ENCODE results near the gene SCN10A.
A peak's percentile ranks its signal among the peaks of the same experiment; 100 is the strongest.

The SCN10A gene

DNA sequence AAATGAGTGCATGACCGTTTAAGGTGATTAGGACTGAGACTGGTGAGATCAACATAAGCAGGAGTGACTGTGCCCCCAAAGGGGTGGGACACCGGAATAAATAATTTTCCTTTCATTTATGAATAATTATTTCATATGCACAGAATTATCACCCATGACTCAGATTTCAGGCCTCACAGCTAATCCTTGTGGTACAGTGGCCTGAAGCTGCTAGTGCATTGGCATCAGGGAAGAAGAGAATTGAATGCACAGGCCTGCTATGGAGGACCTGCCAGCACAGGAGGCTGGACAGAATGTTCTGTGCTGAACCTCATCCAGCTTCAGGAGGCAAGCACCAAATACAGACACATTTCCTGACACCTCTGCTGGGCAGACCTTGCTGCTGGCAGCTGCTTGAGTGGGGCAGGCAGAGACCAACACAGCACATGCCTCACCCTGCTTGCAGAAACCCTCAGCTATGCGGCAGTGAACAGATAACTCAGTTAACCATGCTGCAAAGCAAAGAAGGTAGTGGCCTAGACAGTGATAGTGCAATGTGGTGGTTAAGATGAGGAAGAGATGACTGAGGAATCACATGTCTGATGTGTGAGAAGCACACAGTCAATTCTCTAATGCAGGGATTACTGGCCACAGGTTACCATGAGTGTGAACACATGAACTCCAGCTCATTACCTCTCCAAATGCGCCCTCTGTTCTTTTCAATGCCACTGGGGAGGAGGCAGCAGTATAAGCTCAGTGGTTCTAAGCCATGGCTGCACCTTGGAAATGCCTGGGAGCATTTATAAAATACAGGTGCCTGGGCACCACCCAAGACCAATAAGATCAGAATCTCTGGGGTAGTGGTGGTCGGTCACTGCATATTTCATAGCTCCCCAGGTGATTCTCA, 98.4 kb downstream of the SCN10A start:
- no peak for DNase-seq

DNA sequence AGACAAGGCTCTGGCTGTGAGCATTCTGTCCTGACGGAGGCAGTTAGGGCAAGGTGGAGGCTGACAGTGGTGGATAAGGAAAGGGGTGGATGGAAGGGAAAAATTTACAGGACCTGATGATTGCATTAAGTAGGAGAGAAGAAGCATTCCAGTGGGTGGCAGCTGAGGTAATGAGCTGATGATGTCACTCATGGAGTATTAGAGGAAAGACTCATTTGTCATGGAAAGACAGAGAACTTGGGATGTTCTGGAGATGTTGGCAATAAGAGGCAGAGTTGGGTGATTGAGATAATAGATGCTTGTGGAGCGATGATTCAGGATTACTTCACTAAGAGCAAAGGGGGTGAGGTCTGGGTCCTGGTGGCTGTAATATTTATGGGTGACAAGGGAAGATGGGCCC, 102.9 kb downstream of the SCN10A start:
- DNase-seq = no peak

DNA sequence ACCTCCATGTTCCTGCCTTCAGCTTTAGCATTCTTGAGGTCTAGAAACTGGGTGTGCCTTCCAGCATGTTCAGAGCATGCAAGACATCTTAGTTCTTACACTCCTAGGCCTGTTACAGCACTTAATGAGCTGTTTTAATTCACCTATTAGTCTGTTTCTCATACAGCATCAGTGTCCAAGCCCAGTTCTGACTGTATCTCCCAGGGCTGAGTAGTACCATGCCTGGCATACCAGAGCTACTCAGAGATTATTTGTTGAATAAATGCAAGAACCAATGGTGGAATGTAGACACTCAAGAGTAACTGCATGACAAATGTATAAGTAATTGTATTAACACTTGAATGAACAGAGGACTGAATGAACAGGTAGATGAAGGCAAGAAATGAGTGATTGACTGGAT, 104.7 kb downstream of the SCN10A start:
- DNase-seq = no peak

DNA sequence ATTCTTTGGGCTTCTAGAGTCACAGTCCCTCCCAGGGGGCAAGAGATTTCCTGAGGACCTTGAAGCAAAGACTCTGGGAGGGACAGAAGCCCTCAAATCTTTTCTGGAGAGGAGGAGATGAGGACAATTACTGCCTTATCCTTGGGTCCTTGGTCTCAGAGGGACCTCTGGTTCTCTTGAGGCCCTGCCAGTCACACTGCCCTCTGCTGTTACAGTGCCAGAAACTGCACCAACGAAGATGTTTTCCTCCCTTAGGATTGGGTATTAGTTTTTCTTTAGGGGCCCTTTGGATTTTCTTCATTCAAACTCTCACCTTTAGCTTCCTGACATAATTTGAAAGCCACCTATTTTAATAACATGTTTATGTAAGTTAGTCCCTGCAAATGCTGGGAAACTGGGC, 108.3 kb downstream of the SCN10A start:
- no peak for DNase-seq

DNA sequence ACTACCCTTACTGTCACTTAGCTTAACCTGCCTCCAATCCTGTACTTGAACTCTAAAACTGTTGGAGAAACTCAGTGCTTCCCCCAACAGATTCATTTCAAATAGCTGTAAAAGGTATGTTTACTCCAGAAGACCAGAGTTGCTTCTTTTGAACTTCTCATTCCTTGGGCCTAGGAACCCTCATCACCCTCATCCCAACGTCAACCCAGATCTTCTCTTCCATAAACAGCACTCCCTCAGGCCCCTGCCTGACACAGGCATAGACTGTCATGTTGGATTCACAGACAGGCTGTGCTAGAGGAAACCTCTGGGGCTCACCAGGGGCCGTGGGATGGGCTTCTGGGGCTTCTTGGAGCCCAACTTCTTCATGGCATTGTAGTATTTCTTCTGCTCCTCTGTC, 109.1 kb downstream of the SCN10A start:
- no peak for DNase-seq

DNA sequence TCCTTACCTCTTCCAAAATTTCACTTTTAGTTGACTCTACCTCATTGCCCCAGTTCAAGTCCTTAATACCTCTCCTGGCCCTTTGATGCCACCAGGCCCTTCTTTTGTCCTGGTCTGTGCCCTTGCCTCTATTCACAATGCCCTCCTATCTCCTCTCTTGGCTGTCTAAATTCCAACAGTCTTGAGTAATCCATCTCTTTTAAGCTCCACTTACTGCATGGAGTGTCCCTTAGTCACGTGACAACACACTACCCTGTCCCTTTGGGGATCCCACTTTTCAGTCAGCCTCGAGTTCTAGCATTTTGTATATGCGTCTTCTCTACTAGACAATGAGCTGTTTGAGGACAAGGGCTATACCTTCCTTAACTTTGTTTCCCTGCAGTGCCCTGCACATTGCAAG, 113.8 kb downstream of the SCN10A start:
- DNase-seq = no peak

DNA sequence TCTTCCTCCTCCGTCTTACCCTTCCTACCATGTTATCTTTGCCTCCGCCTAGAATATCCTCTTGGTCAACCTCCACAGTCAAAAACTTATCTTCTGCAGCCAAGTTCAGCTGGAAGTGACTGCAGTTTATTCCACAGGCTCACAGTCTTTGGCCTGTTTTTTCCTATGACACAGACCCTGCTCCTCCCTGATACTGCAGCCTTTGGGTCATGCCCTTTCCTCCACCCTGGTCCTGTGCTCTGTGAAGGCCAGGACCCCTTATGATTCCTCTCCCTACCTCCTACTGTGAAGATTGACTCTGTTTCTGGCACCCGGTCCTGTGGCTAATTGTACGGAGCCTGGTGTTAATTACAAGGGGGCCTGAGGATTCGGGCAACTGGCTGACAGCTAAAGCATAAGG, 117.3 kb downstream of the SCN10A start:
- DNase-seq = no peak

DNA sequence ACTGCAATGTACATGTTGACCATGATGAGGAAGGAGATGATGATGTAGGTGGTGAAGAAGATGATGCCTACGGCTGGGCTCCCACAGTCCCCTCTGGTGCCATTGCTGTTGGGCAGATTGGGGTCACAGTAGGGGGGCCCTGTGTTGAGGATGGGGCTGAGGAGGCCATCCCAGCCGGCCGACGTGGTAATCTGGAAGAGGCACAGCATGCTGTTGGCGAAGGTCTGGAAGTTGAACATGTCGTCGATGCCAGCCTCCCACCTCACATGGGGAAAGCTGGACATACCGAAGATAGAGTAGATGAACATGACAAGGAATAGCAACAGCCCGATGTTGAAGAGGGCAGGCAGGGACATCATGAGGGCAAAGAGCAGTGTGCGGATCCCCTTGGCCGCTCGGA, 118.0 kb downstream of the SCN10A start:
- no peak for DNase-seq

DNA sequence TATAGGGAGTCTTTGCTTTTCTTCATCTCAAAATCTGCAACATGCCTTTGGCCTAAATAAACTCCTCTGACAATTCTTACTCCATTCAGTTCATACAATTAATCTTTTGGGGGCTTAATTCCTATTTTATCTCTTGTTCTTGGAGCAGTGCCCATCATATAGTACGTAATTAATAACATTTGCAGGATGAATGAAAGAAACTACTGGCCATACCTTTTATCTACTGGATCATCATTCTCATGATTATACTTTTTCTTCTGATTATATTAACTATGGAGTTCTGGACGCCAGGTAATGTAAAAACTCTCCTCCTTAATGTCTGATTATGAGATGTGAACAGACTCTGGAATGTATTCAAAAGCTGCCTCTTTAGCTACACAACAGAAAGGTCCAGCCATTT, 120.0 kb downstream of the SCN10A start:
- DNase-seq = no peak

DNA sequence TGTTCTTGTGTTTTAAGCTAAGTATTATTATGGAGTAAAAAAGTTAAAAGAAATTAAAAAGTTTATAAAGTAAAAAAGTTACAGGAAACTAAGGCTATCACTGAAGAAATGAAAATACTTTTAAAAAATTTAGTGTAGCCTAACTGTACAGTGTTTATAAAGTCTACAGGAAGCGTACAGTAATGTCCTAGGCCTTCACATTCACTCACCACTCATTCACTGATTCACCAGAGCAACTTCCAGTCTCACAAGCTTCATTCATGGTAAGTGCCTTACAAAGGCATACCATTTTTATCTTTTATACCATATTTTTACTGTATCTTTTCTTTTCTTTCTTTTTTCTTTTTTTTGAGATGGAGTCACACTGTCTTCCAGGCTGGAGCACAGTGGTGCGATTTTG, 125.8 kb downstream of the SCN10A start:
- no peak for DNase-seq

DNA sequence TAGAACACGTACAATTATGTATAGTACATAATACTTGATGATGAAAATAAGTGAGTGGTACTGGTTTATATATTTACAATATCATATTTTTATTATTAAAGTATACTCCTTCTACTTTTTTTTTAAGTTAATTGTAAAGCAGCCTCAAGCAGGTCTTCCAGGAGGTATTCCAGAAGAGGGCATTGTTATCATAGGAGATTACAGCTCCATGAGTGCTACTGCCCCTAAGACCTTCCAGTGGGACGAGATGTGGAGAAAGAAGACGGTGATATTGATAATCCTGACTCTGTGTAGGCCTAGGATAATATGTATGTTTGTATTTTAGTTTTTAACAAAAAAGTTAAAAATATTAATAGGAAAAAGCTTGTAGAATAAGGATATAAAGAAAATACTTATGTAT, 126.2 kb downstream of the SCN10A start:
- no peak for DNase-seq

DNA sequence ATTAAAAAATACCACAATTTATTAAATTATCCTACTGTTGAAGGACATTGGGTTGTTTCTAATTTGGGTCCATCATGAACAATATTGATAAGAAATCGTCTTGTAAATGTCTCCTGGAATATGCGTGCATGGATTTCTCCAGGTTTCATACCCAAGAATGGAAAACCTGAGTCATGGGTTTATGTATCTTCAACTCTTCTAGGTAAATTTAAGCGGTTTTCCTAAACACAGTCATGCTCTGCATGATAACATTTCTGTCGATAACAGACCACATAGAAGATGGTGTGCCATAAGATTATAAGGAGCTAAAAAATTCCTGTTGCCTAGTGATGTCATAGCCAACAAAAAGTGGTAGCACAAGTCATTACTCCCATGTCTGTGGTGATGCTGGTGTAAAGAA, 126.7 kb downstream of the SCN10A start:
- DNase-seq = no peak

DNA sequence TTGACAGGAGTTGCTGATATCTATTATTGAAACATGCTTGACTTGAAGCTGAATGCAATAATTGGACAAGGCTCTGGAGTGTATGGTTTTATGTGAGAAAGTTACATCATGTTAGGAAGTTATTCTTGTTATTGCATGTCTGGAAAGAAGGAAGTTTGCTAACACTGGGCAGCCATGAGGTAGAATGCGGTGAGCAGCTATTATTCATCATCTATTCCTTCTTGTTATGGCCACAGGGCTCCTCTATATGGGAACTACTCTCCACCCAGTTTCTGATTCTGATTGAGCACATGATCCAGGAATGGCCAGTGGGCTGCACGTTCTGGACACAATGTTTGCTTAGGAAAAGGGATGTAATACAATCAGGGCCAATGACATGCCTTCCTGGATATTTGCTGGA, 128.7 kb downstream of the SCN10A start:
- DNase-seq = no peak

DNA sequence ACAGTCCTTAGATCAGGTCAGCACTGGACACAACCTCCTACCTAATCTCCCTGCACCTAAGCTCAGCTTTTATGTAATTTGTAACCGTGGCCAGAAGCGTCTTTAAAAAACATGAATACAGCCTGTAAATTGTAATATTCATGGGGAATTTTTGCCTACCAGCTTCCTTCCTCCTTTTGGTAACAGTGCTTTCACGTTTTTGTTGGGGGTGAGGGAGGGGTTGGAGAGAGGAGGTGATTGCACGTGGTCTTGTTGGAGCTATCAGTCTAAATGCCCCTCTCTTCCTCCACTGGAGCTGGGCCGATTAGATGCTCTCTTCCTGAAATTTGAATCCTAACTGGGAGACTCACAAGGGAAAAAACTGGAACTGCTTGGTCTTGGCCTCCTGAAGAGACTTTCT, 131.5 kb downstream of the SCN10A start:
- DNase-seq = no peak

DNA sequence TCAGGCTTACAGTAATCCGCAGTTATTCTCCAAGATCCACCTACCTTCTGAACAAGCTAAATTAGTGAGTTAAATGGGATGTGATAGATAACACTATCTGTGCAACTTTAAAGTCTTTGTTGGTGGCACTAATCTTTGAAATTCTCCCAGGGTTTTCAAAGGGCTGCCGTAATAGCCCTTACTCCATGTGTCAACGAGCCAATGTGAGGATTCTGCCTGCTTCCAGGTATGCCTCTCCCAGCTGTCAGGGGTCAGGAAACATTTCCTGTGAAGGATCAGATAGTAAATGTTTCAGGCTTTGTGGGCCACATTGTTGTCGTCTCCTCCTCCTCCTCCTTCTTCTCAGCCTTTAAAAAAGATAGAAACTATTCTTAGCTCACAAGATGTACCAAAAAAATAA, 146.3 kb downstream of the SCN10A start:
- DNase-seq = no peak

DNA sequence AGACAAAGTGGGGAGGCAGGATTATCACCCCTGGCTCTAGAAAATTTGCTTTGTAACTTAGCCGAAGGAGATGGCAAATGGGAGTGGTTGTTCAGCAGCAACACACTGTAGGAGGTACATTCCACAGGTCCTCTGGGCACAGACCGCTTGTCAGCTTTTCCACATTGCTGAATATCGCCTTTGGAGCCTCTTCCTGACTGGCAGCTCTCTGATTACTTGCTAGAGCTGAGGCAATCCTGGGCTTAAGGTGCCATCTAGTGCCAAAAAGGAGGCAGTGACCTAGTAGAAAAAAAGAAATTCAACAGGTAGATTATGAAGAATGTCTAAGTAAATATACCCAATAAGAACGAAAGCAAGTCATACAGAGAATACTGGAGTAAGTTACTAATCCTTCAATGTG, 153.5 kb downstream of the SCN10A start:
- no peak for DNase-seq

DNA sequence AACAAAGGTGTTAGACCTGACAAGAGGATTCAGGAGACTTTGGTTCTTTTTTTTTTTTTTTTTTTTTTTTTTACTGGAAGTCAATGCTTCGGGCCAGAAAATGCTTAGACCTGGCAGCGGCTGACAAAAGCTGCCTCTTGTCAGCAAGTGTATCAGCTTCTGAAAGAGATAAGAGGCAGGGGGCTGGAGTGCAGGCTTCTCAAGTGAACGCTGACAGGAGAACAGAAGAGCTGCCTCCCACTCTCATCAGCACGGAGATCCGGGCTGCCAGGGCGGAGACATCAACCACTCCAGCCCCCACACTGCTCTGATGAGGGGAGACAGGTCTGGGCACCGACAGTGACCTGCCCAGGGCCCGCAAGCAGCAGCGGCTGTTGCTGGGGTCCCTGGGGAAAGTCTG, 157.2 kb downstream of the SCN10A start:
- no peak for DNase-seq

DNA sequence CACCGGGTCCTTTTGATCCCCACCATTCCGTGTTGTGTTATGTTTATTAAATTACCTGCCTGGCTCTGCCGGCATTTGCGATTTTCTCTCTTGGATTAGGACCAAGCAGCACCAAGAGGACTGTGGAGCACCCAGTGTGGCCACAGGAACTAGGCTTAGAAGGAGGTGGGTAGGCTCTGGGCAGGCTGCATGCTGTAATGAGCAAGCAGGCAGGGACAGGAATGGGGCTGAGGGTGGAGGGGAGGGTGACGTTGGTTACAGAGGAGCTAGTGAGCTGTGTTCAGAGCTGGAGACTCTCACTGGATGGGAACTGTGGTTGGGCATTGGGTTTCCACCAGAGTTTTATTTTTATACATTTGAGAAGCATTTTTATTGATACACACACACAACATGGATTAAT, 158.6 kb downstream of the SCN10A start:
- DNase-seq = no peak

DNA sequence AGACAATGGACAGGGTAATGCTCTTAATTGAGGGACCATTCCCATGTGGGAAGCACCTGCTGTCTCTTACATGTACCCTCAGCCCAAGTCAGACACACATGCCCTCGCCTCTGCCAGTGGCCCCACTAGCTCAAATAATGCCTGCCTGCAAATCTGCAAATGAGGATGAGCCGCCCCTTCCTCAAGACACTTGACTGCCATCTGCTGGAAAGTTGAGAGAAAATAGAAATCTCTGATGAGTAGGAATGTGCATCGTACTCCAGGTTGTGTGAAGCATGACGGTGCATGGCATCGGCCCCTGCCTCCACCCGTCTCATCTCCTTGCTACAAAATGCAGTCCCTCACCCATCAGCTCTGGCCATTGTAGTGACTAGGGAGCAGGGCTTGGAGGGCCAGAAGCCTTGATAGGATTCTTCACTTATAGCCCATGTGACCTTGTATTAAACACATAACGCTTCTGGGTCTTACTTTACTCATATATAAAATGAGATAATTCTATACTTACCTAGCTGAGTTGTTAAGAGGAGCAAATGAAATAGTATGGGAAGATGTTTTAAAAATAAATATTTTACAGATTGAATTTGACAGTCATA, 160.2 kb downstream of the SCN10A start:
- no peak for DNase-seq

DNA sequence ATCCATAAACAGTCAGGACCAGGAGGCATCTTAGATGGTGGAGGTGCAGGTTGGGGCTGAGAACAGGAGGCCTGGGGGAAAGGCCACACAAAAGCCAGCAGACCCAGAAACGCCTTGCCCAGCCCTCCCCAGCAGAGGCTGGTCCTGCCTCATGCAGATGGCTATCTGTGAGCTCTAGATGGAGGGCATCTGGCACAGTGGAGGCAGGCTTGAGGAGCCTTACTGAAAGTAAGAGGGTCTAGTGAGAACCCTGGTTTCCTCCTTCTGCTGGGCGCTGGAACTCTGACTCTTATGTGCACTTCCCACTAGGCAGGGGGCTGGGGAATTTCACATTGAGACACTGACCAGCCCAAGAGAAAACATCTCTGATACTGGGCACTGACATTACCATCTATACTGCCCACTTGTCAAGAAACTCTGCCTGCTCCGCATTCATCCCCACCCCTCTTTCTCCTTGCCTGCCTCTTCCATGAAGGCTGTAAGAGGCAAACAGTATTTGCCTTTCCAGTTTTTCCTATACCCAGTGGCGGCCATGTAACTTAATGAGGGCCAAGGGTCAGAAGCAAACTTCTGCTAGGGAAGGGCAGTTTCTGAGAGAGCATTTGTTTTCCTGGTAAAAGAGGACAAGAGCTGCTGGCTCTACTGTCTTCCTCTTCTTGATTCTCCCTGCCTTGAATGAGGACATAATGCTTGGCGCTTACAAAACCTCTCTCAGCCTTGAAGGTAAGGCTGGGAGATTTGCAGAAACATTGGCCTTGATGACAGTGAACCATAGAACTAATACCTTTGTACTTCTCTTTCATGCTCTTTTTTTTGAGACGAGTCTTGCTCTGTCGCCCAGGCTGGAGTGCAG, 162.1 kb downstream of the SCN10A start:
- DNase-seq = no peak

DNA sequence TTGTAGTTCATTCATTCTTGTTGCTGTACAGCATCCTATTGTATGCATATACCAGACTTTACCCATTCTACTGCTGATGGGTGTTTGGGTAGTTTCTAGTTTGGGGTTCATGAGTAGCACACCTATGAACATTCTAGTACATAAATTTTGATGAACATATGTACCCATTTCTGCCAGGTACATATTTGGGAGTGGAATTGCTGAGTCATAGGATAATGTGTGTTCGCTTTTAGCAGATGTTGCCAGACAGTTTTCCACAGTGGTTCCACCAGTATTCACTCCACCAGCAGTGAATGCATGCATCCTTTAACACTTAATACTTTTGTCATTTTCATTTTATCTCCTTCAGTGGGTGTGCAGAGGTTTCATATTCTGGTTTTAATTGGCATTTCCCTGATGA, 163.1 kb downstream of the SCN10A start:
- no peak for DNase-seq

DNA sequence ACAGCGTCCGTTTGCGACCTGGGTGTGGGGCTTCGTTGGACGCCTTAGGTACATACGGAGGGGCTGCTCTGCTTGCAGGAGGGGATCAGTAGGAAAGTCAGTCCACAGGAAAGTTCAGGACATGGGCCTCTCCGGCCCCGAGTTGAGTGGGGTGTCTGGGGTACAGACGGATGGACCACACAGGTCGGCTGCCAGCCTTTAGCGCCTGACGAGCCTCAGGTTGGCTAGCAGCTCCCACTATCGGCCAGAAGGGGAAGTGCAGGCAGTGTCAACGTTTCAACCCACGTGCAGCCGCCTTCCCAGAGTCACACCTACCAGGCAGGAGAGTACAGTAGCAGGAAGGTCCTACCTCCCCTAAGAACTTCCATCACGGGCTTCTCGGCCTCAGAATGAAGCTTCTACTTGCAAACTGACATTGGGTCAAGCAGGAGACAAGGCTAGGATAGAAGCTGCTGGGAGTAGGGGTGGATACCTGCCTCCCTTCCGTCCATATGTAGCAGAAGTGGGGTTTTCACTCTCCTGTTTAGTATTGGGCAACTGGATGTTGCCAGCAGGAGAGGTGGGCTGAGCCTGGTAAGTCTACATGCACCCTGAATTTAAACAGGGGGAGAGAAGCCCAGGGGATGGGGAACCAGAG, 164.7 kb downstream of the SCN10A start:
- peak; percentile 65 for DNase-seq

DNA sequence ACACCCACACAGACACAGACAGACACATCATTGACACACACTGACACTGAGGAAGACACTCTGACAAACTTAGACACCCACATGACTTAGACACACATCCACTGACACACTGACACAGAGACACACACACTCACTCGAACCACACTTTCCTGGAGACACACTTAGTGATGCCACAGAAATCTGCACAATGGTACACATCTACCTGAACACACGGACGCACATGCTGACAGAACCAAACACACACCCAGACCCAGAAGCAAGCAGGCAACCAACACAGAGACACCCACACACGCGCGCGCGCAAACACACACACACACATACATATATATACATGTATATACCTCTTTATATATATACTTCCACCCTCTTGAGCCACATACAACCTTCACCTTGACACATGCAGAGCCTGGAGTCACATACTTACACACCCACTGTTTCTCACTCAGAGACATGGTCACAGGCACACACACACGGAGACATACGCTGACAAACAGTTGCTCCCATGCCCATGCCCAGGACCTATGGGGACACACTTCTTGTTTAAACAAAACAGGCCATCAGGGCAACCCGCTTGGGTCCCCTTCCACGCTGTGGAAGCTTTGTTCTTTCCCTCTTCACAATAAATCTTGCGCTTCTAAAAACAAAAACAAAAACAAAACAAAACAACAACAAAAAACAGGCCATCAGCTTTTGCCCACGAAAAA, 165.6 kb downstream of the SCN10A start:
- DNase-seq = no peak

Data from femur (tissue), 1 donor.